ENCODE results near the gene ZNF502.

The ZNF502 gene

DNA sequence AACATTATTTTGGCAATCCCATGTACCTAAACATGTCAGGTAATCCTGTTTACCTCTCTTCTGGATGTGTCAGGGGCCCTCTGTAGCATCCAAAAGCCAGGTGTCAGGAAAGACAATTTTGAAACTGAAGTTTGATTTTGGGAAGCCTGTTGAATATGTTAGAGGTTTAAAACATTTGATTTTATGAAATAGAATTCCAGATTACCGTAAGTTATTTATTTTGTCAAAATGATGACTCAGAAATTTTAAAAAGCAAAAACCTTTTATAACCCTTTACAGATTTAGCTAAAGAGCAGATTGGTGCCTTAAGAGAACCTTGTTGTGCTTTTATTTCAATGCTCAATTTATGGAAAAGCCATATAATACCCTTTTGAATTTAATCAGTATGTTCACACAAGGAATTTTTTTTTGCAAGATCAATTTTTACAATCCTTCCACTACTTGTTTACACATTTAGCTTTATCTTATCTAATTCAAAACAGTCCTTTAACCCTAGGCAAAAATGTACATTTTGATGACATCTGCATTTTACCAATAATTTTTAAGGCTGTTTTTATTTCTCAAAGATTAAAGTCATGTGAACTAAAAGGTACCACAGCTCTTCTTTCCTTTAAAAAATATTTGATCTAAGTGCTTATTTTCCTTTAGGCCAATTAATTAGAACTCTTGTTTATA is 59.1 kb downstream of the ZNF502 start:
- no peak for DNase-seq

DNA sequence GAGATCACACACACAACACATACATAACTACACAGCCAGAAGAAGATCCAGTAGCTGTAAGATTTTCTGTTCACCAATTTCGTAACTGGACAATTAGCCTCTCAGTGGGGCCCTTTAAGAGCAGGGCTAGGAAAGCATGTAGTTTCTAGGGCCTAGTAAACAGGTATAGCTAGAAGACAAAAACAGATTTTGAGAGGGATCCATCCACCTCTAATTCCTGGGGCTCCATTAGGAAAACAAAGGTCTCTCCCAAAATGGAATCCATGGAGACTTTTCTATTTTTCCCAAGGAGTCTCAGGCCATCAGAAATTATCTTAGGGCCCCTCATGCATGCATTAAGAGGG is 59.6 kb downstream of the ZNF502 start:
- no peak for DNase-seq

Measured in NCI-H1694 (cell line).